GM19468 (cell line): ENCODE results near the gene CTNND2.
A peak's percentile ranks its signal among the peaks of the same experiment; 100 is the strongest.
"Not testable (repeated sequence)": the region's sequence is repeated elsewhere in the genome, so short reads cannot be mapped to it uniquely, and the experiment has no call there.

ENCODE experiments used
- ATAC-seq: cut with Tn5 transposase; IDR thresholded peaks from one replicate; pipeline ENCODE4 v1.9.1; 2021; ENCODE audit warnings: mild to moderate bottlenecking, moderate library complexity, moderate number of reproducible peaks; ENCODE audit not compliant: unreplicated experiment; ENCODE audit errors: extremely low read depth

CTNND2 gene

DNA sequence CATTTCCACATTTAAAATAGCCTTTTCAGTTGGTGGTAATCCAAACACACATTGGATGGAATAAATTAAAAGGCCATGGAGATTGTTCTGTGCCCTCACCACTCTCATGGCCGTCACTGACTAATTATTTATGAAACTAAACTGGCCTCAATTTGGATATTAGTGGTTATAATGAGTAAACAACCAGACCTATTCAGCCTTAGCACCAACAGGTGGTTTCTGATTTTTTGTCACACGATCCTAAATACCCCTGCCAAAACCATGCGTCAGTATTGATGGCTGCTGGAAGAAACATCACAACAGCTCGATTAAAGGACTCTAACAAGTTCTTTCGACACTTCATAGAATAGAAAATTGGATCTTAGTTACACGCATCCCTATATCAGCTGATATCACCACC, 867.2 kb downstream of the CTNND2 start:
- peak; percentile 58 for ATAC-seq

GRCh38 chr5:11030671-11031070, 873.6 kb downstream of the CTNND2 start:
- no peak for ATAC-seq

DNA sequence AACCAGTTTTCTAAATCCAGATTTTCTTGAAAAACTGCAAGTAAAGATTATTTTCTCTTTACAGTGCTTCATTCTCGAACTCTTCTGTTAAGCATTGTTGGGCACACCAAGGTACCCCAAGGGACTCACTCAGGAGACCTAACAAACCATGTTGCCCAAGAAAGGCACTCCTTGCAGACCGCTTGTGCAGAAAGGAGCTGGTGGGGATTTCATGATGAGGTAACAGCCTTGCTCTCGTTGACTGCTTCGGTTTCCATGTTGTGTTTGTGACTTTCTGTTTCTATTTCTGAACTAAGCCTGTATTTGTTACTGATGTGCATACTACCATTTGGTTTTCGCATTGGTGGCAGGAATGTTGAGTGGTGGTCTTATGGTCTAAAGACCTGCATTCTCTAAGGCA, 876.6 kb downstream of the CTNND2 start:
- ATAC-seq: no peak

DNA sequence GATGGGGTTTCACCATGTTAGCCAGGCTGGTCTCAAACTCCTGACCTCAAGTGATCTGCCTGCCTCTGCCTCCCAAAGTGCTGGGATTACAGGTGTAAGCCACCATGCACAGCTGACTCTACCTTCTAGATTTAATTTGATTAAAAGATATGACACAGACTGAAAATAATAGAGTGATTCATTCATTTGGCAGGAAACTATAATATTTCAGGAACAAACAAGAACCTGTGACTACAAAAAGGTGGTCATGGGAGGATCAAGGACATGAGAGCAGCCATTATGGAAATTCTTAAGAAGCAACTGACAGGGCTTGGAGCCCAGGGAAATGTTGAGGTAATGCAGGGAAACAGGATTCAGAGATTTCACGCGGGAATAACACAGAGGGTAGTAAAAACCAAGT, 877.7 kb downstream of the CTNND2 start:
- no peak for ATAC-seq

- no peak for ATAC-seq
Observed at GRCh38 chr5:11023945-11024344, 880.3 kb downstream of the CTNND2 start.

- no peak for ATAC-seq
Observed at GRCh38 chr5:11013793-11014192, 890.5 kb downstream of the CTNND2 start.

DNA sequence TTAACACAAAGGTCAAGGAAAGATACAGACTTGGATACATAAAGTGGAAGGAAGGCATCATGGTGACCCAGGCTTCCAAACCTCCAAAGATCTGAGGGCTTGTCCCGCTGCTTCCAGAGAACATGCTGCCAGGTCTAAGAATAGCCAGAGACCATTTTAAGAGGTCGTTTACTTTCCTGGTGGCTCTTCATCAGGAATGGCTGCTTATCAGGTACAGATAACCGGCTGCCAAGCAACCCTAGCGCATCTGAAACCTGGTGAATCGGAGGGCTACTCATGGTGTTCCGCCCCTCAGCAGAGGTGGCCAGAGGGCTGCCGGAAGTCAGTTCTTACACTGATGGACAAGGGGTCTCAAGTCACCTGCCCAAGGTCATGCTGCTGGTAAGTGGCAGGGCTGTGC, 892.0 kb downstream of the CTNND2 start:
- no peak for ATAC-seq

DNA sequence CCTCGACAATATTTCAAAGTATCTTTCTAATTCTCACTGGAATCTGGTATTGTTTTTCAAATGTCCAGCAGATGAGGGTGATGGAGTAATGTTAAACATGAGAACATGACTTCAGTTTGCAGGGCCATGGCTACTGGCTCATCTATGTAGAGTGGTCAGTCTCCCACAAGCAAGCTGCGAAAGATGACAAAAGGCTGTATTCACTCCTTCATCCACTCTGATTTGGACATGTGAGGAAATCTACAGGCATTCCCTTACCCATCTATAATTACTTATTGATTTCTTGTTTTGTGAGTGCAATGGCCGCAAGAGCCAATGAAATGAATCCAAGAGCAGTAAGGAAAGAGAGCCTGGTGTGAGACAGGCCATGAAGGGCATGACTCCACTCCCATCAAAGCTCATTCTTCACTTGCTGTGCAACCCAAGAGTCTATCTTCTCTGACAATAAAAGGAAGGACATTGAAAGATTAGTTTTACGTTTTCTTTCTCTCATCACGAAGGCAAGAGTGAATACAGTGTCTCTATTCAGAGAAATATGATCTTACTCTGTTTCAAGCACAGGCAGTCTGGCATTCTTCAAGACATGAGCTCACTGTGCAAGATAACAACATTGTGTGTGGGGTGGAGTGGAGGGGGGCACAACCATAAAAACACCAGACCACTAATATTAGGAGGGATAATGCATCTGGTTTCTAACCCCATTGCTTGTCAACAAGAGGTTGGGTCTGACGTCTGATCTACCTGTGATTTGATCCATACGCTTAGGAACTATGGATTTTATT, 893.6 kb downstream of the CTNND2 start:
- no peak for ATAC-seq

DNA sequence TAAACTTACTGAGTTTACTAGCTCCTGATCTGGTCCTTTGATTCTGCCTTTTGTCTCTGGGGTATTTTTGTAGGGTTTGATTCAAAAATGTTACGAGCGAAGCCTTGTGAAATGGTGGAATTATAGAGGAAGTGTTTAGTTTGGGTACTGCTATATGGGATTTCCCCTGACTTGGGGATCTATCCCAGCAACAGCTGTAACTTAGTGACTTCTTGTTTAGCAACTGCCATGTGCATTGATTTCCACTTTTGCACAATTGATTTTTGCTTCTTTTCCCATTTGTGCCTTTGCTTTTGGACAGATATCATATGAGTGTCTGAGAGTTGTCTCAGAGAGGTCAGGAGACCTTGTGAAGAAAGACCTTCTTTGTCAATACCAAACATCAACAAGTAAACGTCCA, 894.7 kb downstream of the CTNND2 start:
- no peak for ATAC-seq

- ATAC-seq: no peak
Observed at GRCh38 chr5:11007269-11007870, 896.9 kb downstream of the CTNND2 start.

DNA sequence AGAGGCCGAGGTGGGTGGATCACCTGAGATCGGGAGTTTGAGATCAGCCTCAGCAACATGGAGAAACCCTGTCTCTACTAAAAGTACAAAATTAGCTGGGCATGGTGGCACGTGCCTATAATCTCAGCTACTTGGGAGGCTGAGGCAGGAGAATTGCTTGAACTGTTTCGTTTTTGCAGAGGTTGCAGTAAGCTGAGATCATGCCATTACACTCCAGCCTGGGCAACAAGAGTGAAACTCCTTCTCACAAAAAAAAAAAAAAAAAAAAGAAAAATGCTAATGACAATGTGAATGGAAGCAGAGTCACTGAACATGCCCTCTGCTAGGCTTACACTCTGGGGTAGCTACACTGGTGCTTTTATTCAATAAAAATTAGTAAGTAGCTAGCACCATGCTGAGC, 899.7 kb downstream of the CTNND2 start:
- not testable (repeated sequence) for ATAC-seq

DNA sequence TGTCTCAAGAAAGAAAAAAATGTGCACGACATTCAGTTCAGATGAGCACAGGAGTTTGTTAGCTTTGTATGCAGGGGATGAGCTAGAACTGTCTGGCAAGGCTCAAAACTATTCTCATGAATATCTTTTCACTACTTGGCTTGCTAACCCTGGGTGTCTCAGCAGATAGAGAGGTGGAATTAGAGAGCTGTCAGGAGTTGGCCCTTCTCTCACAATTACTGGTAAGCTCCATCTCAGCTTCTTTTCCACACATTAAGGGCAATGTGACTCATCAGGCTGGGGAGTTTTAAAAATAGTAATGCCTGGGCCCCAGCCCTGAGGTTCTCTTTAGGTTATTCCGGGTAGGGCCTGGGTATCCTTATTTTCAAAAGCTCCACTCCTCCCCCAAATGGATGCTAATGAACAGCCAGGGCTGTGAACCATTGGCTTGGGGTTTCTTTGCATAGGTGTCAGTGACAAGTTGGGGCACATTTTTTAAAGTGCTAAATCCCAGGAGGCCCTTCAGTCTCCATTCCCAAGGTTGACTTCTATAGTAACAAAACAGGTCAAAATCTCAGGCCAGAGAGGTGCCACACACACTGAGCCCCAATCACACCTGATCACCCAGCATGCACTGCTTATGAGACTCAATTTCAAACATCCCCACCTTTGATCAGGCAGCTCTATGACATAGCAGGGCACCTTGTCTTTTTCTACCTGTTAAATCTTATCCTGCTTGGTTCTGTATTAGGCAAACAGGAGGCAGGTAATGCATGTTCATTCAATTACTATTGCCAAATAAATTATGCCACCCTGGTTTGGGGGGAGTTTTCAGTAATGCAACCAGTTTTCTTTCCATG, 903.5 kb downstream of the CTNND2 start:
- ATAC-seq: no peak

DNA sequence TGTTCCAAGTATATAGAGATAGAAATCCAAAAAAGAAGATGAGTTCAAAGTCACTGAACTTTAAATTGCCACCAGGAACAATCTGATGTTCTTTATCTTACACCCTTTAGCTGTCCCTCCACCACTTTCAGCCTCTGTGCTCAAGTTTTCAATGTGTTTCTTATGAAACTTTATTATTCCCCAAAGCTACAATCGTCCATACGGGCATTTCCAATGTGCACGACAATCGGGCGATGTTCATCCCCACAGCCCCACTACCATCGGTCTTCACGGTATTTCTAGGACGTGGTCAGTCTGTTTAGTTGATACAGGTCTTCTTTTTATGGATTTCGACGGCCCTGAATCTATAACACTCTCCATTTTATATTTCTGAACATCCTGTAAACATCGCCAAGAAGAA, 904.5 kb downstream of the CTNND2 start:
- ATAC-seq: no peak

GRCh38 chr5:10995891-10996290, 908.4 kb downstream of the CTNND2 start:
- ATAC-seq: no peak

GRCh38 chr5:10994091-10994986, 909.9 kb downstream of the CTNND2 start:
- ATAC-seq: no peak

- no peak for ATAC-seq
Observed at GRCh38 chr5:10990634-10991033, 913.6 kb downstream of the CTNND2 start.

DNA sequence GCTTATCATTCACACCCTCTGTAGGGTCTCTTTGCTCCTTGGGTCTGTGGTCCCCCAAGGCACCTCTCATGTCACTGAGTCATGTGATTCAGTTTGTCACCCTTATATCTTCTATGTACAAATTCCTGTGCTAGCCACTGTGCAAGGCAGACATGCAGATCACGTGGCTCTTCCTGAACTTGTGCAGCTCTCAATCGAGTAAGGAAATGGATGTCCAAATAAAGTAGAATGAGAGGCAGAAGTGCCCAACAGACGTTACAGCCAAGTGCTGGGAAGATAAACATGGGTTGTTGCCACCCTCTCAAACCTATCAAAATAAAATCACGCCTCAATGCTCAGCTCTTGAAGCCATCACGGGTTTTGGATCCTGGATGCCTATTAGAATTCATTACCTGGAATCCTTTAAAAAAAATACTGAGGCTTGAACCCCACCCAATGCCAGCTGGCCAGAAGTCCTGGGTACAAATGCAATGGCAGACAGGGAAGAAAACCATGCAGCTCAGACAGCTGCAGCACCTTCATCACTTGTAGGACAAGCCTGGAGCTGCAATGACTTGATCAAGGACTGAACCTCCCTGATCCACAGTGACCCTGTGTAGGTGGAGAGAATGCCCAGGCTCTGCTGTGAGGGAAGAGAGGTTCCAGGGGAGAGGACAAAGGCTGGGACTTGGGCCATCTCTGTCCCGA, 914.5 kb downstream of the CTNND2 start:
- ATAC-seq: no peak

GRCh38 chr5:10988622-10989021, 915.6 kb downstream of the CTNND2 start:
- no peak for ATAC-seq

DNA sequence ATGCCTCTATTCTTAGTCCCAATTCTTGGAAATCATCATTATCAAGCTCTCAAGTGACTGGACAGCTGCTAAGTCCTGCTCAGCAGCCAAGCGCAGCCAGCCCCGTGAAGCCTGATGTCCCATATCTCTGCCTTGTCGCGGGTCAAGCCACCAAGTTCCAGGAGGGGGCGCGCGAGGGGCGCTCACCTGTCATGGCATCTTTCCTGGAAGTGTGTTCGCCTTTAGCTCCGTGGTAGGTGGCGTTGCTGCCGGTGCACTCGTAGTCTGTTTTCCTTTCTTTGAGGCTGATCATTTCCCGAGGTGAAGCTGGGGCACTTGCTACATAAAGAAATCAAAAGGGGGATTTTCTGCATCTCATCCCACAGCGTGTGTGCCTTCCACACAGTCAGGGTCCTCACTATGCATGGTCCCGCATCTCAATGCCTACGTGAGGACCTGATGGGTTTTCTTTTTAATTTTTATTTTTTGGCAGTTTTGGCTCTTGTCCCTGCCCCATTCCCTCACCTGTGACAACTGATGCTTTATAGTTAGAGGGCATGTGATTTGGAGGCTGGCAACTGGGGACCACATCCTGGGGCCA, 916.2 kb downstream of the CTNND2 start:
- ATAC-seq: peak; percentile 88
